ENCODE data around the gene ISOC2.
"Not testable (repeated sequence)": the region's sequence is repeated elsewhere in the genome, so short reads cannot be mapped to it uniquely, and the experiment has no call there.

ISOC2 gene

GRCh38 chr19:55455576-55456235 is 5.7 kb downstream of the ISOC2 start:
- no peak for DNase-seq

DNA sequence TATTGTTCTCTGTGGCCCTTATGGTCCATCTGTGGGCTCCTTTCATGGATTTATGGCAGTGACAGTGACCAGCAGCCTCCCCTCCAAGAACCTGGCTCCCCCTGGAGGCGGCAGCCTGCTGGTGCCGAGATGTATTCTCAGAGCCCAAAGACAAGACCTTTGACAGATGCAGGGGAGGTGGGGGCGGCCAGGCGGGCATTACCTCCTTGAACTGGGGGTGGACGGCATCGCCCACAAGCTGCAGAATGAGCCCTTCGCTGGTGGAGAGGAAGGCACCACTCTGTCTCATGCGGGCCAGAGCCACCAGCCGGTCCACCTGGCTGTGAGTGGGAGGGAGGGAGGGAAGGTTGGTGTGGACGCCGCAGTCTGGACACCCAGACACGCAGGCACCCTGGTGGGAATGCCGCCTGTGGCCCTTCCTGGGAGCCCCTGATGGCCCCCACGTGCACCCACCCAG is 6.6 kb downstream of the ISOC2 start:
- DNase-seq = peak; percentile 31

GRCh38 chr19:55453511-55454260 is 7.8 kb downstream of the ISOC2 start:
- DNase-seq = no peak

GRCh38 chr19:55452749-55453346 is 8.6 kb downstream of the ISOC2 start:
- DNase-seq = peak; percentile 89

- DNase-seq = no peak
Observed at GRCh38 chr19:55451965-55452748, 9.3 kb downstream of the ISOC2 start.

- no peak for DNase-seq
Observed at GRCh38 chr19:55451163-55451964, 10.1 kb downstream of the ISOC2 start.

- DNase-seq = no peak
Observed at GRCh38 chr19:55449469-55449868, 12.0 kb downstream of the ISOC2 start.

DNA sequence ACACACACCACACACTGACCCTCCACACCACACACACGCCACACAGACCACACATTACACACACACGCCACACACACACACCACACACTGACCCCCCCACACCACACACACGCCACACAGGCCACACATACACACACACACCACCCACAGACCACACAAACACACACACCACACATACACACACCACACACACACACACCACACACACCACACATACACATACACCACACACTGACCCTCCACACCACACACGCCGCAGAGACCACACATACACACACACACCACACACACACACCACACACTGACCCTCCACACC is 13.3 kb downstream of the ISOC2 start:
- not testable (repeated sequence) for DNase-seq

DNA sequence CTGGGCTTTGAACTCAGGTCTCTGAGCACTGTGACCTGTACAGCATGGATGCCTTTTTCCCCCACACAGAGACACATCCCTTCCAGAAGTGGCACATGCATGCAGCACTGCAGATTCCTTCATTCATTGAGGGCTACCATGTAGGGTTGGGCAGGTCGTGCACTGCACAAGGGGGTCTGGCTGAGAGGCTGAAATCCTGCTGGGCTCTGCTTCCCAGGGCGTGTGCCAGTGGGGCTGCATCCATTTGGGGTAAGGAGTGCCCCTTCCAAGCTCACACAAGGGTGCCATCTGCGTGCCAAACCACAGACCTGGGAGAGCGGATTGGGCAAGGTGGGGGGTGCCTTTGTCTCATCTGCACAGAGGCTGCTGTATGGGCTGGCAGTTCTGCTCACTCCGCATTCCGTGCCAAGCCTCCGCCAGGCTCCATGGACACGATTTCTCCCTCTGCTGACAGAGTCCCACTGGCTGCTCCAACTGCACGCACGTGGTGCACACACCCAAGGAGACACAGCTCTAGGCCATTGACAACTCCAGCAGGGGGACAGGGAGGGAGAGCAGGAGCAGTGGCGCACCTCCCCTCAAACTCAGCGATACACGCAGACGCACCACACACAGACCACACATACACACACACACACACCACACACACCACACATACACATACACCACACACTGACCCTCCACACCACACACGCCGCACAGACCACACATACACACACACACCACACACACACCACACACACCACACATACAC is 13.8 kb downstream of the ISOC2 start:
- DNase-seq = peak; percentile 77

DNA sequence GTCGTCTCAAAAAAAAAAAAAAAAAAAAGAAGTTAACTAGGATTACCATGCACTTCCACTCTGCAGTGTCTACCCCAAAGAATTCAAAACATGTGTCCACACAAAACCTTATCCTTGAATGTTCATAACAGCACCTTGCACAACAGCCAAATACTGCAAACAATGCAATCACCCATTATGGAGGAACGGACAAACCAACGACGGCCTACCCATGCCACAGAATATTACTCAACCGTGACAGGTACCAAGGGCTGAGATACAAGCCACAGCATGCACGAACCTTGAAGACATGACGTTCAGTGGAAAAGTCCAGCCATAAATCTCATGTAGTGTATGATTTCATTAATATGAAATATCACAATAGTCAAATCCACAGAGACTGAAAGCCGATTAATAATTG is 15.4 kb downstream of the ISOC2 start:
- no peak for DNase-seq

- no peak for DNase-seq
Observed at GRCh38 chr19:55444646-55445045, 16.8 kb downstream of the ISOC2 start.

DNA sequence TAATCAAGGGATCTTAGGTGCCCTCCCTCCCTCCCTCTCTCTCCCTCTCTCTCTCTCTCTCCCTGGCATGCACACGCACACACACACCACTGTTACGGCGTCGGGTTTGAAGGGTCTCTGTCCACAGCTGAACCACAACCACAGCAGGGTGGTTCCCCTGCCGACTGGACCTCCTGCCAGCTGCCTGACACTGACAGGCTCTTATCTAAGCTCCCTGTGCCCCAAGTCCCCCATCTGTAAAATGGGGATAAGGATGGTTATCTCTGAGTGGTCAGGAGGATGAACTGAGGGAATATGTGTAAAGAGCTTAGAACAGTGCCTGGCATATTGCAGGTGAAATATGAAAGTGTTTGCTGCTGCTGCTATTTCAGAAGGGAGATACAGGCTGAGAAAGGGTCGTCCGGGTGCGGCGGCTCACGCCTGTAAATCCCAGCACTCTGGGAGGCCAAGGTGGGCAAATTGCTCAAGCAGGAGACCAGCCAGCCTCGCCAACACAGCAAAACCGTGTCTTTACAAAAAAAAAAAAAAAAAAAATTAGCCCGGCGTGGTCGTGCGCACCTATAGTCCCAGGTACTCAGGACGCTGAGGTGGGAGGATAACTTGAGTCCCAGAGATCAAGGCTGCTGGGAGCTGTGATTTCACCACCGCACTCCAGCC is 17.5 kb downstream of the ISOC2 start:
- DNase-seq = no peak

DNA sequence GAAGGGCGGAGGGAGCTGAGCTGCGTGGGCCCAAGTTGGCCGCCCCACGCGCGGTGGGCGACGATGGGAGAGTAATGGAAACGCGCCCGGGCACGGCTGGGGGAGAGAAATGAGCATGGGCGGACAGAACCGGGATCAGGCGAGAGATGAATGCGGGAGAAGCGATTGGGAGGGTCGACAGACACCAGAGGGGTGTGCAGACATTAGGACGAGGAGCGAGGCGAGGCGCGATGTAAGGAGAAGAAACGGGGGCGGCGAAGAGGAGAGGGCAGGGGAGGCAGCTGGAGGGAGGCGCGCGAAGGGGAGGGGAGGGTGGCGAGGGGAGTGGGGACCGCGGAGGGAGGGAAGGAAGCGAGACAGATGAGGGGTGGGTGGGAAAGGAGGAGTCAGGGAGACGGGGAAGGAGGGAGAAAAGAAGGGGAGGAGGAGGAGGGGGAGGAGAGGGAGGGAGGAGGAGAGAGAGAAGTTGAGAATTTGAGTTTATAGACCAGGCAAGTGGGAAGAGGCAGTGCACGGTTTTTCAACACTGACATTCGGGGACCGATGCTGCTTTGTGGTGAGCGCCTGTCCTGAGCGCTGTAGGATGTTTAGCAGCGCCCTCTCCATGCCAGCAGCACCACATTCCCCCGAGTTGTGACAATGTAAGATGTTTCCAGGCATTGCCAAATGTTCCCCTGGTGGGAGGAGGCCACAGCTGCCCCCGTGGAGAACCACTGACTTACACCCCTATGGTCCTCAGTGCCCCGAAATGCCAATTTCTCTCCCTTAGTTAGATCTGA is 18.2 kb downstream of the ISOC2 start, which contains the start of gene SHISA7:
Gene SHISA7, minus strand, starts transcription at position 256 of the 779 bp plus-strand sequence. CDS start 437 bp downstream, outside the sequence.
- no peak for DNase-seq

DNA sequence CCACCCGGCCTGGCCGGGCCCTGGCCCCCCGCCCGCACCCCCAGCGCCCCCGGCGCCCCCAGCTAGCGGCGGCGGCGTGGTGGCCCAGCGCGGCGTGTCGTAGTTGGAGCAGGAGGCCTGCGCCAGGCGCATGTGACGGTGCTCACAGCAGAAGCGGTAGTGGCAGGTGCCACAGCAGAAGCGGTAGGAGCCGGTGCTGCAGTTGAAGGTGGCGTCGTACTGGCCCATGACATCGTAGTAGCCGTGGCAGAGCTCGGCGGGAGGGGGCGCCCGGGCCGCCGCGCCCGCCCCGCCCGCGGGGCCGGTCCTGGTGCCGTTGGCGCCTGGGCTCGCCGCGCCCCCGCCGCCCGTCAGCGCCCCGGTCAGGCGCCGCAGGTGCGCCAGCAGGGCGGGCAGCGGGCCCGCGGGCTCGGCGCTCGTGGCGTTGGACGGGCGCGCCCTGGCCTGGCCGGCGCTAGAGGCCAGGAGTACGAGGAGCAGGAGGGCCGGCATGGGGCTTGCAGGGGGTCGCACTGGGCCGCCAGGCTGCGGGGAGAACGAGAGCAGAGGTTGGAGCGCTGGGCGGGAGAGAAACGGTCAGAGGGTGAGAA is 19.0 kb downstream of the ISOC2 start:
- DNase-seq = no peak

GRCh38 chr19:55441692-55442321 is 19.6 kb downstream of the ISOC2 start:
- no peak for DNase-seq

GRCh38 chr19:55441319-55441691 is 20.1 kb downstream of the ISOC2 start:
- DNase-seq = no peak

GRCh38 chr19:55440411-55441105 is 20.9 kb downstream of the ISOC2 start:
- no peak for DNase-seq

- no peak for DNase-seq
Observed at GRCh38 chr19:55439052-55439451, 22.4 kb downstream of the ISOC2 start.

DNA sequence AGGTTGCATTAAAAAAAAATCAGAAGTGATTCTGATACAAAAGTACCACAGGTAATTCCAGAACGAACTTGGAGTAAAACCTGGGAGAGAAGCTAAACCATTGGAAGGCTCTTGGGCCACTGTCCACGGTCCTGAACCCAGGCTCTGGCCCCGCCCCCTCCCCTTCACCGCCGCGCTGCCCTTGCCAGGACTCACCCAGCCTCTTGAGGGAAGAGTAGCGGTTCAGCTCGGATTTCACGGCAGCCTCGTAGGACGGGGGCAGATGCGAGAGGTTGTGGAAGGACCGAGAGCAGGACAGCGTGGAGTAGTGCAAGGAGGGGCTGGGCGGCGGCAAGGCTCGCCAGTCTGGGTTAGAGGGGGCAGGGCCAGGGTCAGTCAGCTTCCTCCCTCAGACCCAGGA is 24.0 kb downstream of the ISOC2 start:
- peak; percentile 85 for DNase-seq

All from NCI-H226 (cell line).